Hippocampal formation (tissue), 2 donors: Measurements from ENCODE around the gene SLC25A19.

Source experiments
- DNase-seq, 2 donors: peaks; one replicate each; lab custom pipeline; 2025; lab: John Stamatoyannopoulos, UW

The SLC25A19 gene

DNA sequence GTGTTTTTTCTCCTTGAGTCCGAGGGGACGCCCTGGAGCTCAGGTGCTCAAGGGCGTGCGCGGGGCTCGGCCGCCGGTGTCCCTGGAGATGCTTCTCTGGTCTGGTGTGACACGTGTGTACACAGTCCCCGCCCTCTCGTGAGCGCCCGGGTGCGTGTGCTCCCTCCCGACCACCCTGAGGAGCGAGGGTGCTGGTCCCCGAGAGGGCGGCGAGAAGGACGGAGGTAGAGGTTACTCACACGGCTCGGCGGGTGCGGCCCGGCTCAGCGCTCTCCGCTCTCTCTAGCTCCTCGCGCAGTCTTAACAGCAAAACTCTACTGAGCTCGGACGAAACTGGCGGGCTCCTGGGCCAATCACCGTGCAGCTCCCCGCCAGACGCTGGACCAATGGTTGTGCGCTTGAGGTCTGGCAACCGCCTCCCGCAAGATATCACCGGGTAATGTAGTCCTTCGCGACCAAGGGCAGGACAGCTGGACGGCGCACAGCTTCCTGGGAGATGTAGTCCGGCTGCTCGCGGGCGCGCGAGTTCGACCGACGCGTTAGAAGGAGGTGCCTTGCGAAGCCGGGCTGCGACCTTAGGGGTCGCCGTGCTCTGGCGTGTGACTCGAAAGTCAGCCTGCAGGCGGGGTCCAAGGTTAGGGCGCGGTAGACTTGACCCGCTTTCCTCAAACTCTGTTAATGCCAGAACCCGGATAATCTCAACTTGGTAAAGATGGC lies at the start of gene SLC25A19:
SLC25A19 (minus strand) TSS at position 319 of the 717 bp plus-strand sequence. CDS start 2,669 bp downstream, outside the sequence.
- DNase-seq = peak; percentile 97 to 98

DNA sequence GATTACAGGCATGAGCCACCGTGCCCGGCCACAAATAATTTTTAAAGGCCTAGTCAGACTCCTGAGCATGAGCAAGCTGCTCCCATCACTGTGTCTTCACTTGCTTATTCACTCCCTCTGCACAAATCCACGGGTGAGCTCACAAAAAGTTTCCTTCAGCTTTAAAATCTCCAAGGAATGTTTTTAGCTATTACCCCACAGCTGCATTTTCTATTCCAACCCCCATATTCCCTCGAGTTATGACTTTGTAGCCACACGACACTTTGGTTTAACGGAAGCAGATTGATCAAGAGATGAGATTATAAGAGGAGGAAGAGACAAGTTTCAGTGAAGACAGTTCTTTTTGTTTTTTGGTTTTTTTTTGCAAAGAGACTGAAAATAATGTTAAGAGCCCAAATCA lies 49.1 kb upstream of the SLC25A19 start:
- no peak for DNase-seq

DNA sequence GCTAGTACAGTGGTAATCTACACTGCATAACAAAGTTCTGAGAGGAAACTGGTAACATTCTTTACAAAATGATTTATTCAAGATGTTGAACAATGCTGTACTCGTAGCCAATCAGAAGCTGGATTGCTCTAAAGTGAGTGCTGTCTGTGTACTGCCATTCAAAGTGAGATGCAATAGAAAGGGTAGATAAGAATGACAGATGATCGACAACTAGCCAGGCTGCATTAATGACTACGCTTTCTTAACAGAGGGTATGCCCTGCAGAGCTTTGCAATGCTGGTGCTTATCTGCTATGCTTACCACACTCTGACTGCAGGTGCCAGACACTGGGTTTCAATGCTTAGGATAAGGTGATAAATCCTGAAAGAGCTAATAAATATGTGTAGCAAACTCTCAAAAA lies 46.1 kb upstream of the SLC25A19 start:
- no peak for DNase-seq

DNA sequence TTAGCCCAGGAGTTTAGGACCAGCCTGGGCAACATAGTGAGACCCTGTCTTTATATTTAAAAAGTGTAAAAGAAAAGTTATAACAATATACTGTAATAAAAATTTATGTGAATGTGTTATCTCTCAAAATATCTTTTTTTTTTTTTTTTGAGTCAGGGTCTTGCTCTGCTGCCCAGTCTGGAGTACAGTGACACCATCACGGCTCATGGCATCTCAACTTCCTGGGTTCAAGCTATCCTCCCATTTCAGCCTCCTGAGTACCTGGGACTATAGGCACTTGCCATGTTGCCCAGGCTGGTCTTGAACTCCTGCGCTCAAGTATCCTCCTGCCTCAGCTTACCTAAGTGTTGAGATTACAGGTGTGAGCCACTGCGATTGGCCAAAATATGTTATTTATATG lies 45.5 kb upstream of the SLC25A19 start:
- DNase-seq = no peak

DNA sequence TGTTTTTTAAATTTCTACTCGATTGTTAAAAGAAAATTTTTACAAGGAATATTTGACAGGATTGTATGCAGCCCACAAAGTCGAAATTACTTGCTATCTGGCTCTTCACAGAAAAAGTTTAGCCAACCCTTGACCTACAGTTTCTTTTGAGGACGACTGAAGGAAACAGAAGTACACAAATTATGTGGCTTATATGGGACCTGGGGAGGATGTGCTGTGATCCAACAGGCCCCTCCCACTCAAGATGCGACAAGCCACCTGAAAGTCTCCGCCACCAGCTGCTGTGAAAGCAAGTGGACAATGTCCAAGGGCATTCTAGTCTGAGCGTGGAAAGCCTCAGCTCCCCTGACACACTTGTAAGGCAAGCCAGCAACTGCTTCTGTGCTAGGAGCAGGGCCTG lies 42.4 kb upstream of the SLC25A19 start:
- no peak for DNase-seq

DNA sequence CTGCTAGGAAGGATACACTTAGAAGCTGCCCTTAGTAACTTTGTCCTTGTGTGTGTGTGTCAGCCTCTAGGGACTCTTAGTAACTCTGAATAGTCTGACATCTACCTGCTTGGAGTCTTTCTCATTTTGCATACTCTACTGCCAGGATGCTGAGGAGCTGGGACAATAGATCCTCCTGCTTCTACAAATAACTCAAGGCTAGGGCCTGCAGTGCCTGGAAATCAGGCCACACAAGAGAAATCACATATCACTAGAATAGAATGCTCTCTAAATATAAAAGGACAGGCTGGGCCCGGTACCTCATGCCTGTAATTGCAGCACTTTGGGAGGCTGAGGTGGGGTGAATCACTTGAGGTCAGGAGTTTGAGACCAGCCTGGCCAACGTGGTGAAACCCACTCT lies 38.5 kb upstream of the SLC25A19 start:
- DNase-seq = no peak

DNA sequence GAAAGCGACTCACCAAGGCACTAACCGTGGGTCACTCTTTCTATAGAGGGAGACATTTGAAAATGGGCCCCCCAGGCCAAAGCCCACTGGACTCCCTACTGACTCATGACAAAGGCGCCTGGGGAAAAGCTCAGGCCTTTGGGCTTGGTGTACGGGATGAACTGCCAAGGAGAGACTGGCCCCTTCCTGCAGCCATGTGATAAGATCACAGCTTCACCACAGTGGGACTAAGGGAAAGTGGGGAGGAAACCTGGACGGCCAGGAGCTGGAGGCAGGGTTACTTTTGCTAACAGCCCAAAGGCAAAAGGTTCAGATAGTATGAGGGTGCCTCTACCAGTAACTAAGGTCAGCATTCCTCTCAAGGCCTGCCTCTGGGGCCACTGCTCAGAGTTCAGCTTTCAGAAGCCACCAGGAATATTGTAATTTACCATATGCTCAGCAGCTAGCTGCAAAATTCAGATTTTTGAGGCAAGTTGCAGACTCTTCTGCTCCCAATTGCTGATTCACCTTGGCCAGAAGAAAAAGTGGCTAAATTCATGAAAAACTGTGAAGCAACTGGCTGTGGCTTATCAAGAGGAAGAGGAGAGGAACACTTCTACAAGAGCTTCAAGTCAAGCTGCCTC lies 37.1 kb upstream of the SLC25A19 start:
- DNase-seq = no peak

DNA sequence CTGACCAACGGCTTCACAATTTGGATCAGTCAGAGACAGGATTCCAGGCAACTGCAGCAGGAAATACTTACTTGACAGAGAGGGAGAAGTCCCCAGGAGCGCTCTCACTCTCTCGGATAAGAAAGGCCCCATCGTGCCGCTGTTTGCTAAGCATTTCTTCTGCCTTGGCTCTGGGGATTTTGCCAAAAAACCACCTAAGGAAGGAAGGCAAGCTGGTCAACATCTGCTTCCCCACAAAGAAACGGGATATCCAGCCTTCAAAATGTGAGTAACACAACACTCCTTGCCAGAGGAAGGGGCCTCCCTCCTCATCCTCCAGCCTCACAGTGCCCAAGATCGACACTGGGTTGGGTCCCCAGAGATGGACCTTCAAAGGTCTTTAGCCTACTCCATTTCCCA lies 36.6 kb upstream of the SLC25A19 start:
- no peak for DNase-seq

DNA sequence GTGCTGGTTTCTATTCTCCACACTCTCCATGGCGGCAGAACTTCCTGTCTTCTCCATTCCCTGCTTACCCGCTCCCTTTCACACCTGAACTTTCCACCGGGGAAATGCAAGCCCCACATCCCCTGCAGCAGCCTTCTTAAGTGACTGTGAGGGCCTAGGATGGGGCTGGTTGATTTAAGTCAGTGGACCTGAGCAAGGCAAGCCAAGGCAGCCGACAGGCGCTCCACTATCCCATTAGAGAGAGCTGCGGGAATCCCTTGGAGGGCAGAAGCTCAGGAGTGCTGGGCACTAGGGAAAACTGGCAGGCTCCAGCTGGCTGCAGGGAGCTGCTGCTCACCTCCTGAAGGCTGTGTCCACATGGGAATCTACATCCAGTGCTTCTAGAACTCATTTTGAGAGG lies 36.1 kb upstream of the SLC25A19 start:
- DNase-seq = no peak

DNA sequence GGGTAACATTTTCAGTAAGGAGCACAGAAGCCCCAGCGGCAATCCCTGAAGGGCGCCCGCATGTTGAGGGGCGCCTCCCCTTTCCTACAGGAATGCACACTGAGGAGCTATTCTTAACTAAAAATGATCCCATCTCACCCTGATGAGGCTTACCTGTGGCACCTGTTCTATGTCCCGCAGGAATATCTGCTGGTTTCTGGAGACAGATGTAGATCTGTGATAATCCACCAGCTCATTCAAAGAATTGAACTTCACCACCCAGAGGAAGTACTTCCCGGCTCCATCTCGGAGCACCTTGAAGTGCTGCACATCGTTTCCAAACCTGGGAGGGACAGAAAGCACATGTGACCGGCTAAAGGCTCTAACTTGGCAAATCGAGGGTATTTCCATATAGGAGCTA lies 32.3 kb upstream of the SLC25A19 start:
- DNase-seq = no peak

DNA sequence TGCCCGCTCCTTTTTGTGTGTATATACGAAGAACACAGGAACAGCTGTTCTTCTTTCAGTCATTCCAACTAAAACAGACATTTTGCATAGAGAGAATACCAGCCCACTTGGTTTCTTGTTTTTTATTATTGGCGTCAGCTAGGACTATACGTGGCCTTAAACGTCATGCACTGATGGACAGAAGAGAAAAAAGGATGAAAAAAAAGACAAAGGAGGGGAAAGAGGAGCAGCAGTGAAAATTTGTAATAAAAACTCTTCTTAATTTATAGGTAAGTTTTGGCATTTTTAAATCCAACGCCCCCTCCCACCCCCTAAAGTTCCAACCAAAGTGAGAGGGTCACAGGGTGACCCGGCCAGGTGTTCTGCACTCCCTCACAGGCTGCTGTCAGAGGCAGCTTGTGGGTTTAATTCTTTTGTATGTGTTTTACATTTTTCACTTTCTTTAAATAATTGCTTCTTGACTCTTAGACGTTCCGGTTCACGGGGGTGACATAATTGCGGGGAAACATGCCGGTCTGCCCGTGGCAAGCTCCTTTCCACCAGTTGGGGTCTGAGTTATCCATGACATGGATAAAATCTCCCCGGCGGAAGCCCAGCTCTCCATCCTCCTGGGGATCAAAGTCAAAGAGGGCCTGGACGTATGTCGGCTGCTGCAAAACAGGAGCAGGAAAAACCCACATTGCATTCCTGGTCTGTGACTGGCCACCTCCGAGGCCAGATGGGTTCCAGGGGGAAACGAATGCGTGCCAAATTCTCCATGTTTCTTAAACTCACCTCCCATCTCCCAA lies 30.9 kb upstream of the SLC25A19 start:
- no peak for DNase-seq

DNA sequence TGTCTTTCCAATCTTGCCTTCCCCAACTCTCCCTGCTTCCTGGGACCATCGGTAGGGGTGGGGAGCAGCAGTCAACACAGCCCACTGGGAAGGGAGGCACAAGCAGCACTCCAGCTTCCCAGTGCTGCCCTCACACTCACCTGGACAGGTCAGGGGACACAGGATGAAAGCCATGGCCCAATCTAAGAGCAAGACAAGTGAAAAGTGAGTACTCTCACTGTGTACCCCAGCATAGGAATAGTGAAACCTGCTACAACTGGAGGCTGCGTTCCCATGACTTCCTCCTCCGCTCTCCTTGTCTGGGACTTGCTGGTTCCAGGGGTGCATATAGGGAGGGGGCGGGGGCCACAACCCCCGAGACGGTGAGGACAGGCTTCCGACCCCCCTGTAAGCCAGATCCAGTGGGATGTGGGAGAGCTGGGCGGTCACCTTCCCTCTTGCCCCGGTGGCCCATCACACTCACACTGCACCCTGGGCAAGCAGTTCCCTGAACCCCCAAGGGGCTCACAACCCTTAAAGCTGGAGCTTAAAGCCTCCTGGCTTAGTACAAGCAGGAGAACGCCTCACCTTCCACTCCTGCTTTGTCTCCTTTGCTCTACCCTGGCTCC lies 29.5 kb upstream of the SLC25A19 start:
- DNase-seq = no peak

DNA sequence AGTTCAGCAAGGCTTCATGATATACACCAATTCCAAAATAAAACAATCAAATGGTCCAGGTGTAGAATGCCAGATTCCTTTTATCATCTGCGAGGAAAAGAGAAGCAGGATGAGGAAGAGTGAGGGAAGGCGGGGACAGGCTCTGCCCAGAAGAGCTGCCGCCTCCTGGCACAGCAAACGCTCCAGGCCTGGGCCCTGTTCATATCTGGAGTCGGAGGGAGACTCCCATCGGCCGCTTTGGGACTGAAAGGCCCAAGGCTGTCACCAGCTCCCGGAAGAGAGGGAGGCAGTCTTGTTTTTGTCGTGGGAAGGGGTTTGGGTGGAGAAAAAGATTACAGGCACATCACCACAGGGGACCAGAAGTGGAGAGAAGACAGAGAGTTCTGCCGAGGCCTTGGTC lies 29.0 kb upstream of the SLC25A19 start:
- no peak for DNase-seq

DNA sequence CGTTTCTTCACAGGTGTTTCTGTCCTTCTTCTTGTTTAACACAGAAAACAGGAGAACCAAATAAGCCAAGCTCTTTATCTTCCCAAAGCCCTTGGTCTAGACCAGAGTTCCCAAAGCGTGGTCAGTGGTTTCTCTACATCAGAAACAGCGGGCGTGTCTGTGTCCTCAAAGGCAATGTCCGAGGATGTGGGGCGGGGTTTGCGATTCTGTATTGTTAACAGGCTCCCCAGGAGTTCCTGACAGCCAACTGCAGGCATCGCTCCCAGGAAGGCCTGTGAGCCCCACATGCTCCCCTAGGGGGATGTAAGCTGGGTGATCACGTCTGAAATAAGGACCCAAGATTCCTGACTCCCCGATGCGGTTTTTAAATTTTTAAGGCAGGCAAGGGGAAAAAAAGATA lies 28.4 kb upstream of the SLC25A19 start:
- DNase-seq = no peak

DNA sequence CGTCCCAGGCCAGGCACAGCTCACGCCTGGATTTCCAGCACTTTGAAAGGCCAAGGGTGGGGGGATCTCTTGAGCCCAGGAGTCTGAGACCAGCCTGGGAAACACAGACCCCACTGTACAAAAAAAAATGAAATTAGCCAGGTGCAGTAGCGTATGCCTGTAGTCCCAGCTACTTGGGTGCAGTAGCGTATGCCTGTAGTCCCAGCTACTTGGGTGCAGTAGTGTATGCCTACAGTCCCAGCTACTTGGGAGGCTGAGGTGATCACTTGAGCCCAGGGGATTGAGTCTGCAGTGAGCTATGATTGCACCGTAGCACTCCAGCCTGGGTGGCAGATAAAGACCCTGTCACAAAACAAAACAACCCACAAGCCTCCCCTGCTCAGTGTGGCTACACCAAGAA lies 27.0 kb upstream of the SLC25A19 start:
- DNase-seq = no peak

DNA sequence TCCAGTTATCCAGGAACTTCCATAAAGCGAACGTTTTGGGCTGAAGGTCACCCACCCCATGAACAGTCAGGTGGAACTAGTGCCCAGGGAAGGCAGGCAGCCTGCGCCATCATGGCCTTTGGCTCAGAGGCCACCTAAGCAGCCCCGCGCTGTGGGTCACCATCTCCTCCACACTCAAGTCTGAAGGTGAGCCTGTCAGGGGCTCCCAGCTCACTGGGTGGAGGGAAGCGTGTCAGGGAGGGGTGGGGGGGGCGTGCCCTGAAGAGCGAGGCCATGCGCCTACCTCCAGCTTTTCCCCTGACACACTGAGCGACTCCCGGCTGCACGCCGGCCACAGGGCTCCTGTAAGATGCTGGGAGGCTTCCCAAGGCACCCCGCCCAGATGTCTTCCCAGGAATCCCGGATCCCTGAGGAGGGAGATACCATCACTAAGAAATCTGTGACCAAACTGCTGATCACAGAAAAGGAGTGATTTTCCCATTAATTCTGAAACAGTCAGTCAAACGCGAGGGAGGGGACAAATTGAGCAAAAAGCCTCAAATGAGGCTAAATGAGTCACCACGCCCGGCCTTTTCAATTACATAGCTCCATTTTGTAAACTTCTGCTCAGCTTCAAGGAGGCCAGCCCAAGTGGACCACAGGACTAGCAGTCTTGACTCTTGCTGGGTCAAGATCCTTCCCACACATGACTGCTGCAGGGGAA lies 26.5 kb upstream of the SLC25A19 start:
- no peak for DNase-seq

DNA sequence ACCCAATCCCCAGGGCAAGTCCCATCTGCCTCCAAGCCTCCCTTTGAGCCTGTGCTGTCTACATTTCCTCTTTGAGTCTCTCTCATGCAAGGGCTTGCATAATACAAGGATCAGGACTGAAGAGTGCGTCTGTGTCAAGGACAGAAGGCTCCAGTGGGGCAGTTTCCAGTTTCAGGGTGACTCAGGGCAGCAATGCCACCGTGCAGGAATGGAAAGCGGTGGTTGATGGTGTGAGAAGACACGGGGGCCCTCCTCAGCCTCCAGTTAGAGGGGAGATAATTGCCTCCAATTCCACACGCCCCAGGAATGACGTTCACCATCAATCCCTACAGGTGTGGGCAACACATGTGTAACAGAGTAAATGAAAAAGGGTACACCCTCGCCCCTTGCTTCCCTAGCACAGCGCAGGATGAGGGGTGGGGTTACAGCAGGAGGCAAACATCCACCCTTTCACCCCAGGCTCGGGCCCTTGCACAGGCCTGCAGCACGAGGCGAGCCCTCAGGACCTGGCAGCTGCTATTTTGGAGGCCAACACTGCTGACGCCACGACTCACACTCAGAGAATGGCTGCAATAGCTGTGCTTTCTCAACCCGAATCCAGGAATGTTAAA lies 24.8 kb upstream of the SLC25A19 start:
- peak in 1 of 2 donors; percentile 42 for DNase-seq

DNA sequence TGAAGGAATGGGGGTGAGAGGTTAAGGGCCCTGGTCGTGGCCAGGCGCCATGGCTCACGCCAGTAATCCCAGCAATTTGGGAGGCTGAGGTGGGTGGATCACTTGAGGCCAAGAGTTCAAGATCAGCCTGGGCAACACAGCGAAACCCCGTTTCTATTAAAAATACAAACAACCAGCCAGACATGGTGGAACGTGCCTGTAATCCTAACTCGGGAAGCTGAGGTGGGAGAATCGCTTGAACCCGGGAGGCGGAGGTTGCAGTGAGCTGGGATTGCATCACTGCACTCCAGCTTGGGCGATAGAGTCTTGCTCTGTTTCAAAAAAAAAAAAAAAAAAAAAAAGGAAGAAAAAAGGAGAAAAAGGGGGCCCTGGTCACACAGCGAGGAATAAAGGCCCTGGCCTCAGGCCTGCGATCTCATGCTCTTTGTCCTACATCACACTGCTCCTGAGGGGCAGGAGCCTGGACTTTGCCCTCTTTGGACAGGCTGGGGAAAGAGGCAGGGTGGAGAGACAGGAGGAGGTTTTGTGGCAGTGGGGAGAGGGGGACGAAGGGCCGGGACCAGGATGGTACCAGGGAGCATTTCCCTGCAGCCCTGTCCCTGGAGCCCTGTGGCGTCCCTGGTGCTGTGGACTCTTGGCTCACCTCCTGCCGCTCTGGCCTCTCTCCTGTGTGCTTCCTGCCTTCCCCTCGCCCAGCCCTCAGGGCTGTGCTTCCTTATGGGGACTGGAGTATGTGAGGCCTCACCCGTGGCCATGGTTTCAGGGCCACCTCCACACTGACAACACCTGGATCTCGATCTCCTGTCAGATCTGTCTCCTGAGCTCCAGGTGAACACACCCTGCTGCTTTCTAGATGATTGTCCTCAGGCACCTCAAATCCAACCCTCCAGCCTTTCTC lies 19.7 kb upstream of the SLC25A19 start:
- no peak for DNase-seq

DNA sequence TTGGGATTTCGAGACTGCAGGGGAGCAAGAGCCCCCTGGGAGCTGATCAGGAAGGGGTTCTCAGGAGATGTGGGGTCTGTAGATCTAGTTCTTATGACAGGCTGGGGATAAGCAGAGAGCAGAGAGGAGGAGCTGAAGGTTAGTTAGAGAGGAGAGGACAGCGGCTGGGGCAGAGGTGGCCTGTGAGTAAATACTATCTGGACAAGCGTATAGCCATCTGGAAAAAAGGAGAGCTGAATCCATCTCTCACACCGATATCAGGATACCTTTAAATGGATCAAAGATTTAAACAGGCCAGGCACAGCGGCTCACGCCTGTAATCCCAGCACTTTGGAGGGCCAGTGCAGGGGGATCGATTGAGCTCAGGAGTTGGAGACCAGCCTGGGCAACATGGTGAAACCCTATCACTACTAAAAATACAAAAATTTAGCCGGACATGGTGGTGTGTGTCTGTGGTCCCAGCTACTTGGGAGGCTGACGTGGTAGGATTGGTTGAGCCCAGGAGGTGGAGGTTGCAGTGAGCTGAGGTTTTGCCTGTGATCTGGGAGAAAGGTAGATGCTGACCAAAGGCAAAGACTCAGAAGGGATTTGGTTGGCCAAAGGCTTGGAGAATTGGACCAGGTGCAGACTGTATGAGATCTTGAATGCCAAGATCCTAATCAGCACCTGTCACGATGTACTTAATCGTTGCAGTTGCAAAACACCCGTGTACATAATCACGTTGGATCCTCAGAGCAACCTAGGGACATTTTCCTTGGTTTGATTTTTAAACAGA lies 18.9 kb upstream of the SLC25A19 start:
- no peak for DNase-seq
